Omental fat pad (tissue), 4 donors: ENCODE measurements around the gene PSMG4. TPM values are rescaled to one million over a fixed set of nuclear protein-coding genes. Genes with fewer than 3 reads are reported as not detected.

Experiments used
- ATAC-seq: fragments of 150-250 bp; one replicate; pipeline ENCODE4 v1.9.1; 2016; ENCODE audit warnings: mild to moderate bottlenecking, moderate library complexity; ENCODE audit not compliant: low FRiP score
- DNase-seq: peaks from one replicate; pipeline ENCODE4 v3.0.0-alpha.2; 2019; ENCODE audit warnings: low spot score
- CTCF ChIP-seq, 3 donors: fragments of 450-650 bp; IDR thresholded peaks; one replicate each; pipeline ENCODE4 v1.5.1; 2016 to 2017; ENCODE audit warnings: antibody characterized with exemption in 3 of 3, mild to moderate bottlenecking in 3 of 3, moderate library complexity in 2 of 3
- total RNA-seq, 4 donors: library from RNA; depleted of rRNA; stranded (reverse); fragments of >200 nt; gene quantifications; one replicate each; pipeline ENCODE4 v1.1.0, GENCODE V29; 2016

Gene PSMG4
- total RNA-seq, 4 donors from 2014 or later = 6.8 to 25.2 (median 23.3) TPM

- no peak for TF ChIP-seq CTCF (IDR thresholded peaks at IDR 0.05)
- no peak for ATAC-seq
- DNase-seq = no peak
Observed at GRCh38 chr6:3290931-3291211, 32.1 kb downstream of the PSMG4 start.

- ATAC-seq = no peak
- DNase-seq = no peak
- no peak for TF ChIP-seq CTCF (IDR thresholded peaks at IDR 0.05)
Observed at GRCh38 chr6:3291346-3291745, 32.6 kb downstream of the PSMG4 start.

- DNase-seq = no peak
- no peak for ATAC-seq
- no peak for TF ChIP-seq CTCF (IDR thresholded peaks at IDR 0.05)
Observed at GRCh38 chr6:3291987-3292386, 33.2 kb downstream of the PSMG4 start.

- no peak for ATAC-seq
- DNase-seq = no peak
- no peak for TF ChIP-seq CTCF (IDR thresholded peaks at IDR 0.05)
Observed at GRCh38 chr6:3292431-3293197, 33.9 kb downstream of the PSMG4 start.

GRCh38 chr6:3293271-3294155 is 34.8 kb downstream of the PSMG4 start:
- DNase-seq (no peak), ATAC-seq (no peak)
- TF ChIP-seq CTCF (IDR thresholded peaks at IDR 0.05) = no peak

GRCh38 chr6:3294396-3294795 is 35.6 kb downstream of the PSMG4 start:
- ATAC-seq = no peak
- no peak for DNase-seq
- no peak for TF ChIP-seq CTCF (IDR thresholded peaks at IDR 0.05)
